ENCODE results near the gene SIAH2.

SIAH2 gene

DNA sequence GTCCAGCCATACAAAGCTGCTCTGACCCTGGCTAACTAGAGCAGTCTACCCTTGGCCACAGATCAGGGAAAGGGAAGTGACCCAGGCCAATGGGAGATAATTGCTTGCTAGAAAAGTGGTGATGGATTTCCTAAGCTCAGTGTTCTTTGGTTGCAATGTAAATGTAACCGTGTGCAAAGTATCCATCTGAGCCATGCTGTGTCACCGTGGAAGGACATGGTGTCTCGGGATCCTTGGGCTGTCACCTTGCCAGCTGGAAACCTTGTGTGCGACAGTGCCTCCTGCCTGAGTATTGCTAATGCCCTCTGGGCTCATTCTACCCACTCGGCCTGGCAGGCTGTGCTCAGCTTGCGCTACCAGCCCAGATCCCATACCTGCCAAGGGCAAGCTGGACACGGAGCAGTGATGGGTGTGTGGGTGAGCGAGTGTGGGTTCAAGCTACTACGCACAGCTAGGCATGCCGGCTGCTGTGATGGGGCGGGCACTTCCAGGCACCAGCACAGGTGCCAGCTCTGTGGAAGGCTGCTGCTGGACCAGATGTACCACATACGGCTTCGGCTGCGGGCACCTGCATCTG lies 10.7 kb upstream of the SIAH2 start:
- no peak for DNase-seq

DNA sequence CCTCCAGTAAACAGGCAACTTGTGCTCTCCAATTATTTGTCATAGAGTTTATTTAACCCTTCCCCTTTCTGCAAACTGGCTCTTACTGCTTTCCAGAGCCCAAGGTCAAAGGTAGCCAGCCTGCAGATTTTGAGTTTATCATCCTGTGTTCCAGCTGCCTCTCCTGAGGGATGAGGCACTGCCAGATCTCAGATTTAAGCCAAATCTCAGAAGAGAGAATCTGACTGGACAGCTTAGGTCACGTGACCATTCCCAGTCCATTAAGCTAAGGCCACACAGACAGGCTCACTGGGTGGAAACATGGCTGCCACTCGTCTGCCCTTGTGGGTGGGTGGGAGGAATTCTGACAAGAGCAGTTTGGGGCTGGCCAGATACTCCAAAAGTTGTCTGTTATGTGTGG lies 8.6 kb upstream of the SIAH2 start:
- DNase-seq, result no peak

DNA sequence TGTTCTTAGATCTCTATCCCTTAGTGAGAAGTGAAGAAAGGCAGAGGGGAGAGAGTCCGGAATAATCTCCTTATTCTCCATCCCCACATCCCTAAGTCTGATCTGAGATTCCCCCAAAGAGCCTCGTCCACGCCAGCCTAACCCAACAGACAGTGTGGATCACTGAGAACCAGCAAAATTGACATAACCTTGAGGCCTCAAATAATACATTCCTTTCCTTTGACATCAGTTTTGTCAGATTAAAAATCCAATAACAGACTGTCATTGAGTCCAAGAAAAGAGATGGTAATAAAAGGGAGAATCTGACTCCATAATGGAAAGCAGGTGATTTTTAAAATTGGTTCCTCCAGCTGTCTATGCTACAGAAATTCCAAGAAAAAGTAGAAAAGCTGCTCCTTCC lies 7.7 kb upstream of the SIAH2 start:
- DNase-seq, result no peak

DNA sequence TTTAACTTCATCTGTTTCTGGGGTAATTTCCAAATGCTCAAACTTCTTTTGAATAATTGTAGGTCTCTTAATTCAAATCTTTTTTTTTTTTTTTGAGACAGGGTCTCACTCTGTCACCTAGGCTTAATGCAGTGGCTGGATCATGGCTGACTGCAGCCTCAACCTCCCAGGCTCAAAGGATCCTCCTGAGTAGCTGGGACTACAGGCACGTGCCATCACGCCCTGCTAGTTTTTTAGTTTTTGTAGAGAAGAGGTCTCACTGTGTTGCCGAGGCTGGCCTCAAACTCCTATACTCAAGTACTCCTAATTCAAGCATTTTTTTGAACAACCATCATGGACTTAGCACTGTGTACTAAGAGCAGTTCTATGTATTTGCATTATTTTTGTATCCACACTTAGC lies 3.8 kb upstream of the SIAH2 start:
- no peak for DNase-seq

DNA sequence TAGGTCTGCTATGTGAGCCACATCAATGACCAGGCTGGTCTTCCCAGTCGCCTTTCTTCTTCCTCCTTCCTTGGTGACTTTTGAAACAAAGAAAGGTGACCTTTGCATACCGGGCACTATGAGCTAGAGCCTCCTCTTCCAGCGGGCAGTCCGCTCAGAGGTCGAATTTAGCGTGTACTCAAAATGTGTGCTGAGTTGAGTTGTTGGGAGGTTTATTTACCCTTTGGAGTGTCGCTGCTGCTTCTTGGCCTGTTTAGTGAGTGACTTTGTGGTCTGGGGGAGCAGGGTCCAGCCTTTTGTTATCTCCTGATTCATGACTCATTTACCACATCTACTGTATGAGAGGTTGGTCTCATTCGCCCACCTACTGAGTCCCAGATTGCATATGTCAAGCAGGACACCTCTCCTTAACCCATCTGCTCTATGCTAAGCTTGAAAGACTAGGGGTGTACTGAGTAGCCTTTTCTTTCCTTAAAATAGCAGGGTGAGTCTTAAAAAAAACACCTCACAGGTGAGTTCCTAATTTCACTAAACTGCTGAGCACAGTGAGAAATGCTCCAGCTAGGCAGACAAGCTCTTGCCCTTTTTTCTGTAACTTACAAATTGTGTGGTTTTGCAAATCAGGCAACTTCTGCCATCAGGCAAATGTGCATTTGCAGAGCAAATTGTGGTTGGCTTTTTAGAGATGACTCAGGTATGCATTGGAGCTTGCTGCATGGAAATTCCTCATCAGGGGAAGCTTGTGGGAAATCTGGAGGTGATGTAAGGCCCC lies 3.2 kb upstream of the SIAH2 start:
- DNase-seq, result no peak

DNA sequence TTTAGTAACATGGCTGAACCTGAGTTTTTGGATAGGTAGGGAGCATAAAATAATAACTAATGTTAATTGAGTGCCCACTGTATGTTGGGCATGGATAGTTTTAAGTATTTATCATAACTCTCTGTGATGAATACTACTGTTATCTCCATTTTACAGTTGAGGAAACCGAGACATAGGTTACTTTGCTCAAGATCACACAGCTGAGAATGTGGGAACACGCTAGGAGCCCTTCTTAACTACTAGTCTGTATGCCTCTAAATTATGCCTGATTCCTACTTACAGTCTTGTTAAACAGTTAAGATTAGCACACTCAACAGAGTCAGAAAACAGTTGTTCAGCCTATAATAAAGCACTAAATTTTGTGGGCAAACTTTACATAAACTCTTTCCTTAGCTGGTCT lies 2.0 kb upstream of the SIAH2 start:
- DNase-seq, result no peak

DNA sequence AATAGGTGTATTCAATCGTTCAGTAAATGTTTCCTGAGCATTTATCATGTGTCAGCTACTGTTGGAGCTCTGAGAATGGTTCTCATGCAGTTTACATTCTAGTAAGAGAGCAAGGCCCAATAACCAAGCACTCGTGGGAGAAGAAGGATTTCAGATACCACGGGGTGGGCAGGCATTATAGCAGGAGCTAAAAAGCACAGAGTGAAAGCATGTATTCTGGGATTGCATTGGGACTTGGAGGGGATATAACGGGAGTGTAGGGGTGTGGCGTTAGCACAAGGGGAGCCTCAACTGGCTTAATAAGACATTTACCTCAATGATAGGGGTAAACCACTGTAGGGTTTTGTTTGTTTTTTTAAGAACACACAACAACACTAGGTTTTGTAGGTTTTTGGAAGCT lies 1.6 kb upstream of the SIAH2 start:
- DNase-seq, result no peak

DNA sequence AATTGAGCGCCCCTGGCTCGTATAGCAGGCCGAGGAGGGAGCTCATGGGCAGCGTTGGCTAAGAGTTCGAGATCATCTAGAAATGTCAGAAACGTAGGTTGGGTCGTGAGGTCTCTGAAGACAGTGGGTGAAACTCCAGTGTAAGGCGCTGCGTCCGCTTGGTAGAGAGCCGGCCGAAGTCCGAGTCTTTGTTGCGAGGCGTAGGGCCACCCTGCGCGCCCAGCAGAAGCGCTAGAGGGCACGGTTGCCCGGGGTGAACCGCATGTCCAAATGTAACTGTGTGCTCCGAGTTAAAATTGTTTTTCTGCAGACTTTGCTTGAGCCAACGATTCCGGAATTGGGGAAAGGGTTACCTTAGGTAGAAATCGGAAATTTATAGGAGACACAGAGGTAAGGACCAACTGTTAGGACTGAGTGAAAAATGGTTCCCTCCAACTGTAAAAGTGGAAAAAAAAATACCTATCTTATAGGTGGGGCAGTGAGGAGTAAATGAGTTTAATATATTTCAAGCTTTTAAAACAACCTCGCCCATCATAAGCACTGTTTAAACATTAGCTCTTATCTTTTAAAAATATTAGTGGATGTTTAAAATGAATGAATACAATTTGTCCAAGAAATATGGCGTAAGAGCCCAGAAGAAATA lies 993 bp upstream of the SIAH2 start:
- no peak for DNase-seq

DNA sequence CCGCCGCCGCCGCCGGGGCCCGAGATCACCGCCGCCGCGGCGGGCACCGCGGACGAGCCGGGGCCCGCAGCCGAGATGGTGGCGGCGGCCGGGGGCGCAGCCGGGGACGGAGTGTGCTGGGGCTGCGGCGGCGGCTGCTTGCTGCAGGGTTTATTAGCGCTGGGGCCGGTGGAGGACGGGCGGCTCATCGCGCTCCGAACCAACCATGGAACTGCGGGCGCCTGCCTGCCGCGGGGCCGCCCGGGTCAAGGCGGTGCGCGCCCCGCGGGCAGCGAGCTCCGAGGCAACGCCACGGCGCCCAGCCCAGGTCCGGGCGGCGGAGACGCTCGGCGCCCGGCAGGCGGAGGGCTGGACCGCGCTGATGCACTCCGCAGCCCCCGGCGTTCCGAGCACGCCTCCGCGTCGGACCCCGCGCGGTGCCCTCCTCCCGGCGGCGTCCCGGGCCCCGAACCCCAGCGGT lies 277 bp downstream of the SIAH2 start:
- DNase-seq, result no peak

DNA sequence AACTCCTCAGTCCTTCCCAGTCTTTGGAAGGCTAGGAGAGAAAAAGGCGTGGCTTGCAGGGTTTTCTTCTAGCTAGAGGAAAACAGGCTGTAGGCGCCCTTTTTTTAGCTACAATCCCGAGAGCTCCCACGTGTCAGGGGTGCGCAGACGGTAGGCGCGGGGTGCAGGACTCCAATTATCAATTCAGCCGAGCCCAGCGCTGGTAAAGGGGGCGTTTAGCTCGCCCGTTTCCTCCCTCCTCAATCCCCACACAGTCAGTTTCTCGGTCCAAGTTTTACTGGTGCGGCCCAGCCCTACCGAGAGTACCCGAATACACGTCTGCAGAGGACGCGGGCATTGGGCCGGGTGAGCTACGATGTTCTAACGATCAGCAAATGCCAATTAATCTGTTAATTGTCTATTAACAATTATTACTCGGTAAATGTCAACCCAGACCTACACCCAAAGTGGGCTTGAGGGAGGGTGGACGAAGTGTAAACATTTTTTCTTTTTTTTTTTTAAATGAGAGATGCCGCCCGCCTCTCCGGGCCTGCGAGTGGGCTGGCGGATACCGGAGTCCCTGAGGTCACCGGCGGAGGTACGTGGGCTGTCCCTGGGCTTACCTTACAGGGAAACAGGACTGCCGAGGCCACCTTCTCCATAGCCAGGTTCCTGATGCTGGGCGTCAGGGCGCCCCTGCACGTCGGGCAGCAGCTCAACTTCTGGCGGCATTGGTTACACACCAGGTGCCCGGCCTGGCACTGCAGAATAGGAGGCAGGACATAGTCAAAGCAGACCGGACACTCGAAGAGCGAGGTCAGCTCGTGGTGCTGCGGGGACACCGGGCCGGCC lies 923 bp downstream of the SIAH2 start:
- DNase-seq, result peak; percentile 16

DNA sequence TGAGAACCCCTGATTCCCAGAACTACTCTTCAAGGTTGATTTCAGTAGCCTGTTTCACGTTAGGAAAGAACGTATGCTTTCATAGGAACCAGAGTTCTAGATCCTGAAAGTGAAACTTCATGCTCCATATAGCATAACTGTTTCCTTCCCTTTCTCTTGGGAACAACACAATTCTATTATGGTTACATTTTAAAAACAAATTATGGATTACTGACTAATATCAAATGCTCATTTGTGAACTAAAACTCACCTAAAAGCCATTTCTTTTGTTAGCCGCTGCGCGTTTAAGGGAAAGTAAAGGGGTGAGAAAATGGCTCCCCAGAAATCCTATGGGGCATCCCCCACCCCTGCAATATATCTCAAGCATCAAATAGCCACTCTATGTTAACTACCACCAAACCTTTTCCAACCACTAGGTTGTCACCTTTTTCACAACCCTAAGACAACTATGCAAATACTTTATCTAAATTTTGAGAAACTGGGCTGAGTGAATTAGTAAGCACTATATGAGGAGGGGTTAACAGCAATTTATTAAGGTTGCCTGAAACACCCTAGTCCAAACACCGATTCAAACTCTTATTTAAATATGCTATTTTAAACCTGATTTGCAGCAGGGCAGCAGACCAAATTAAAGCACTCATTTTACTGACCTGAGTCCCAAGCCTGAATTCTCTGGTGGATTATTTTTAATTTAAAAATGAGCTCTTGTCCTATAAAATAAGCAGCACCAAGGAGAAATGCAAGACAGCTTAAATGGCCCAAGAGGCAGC lies 2.4 kb downstream of the SIAH2 start:
- DNase-seq, result peak; percentile 32

DNA sequence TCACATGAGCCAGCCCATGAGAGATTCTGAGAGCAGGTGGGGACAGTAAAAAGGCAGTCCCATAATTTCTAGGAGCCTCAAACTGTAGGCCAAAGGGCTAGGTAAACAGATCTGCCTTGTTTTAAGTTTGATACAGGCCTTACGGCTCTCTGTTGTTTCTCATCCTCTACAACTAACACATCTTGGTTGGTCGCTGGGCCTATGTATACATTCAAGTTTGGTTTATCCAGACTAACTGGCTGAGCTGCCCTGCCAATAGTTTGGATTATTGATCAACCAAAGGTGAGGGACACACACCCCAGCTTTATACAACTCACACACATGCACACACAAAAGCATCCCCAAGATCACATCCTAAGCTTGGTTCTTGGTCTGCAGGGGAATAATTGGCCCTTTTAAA lies 3.0 kb downstream of the SIAH2 start:
- DNase-seq, result no peak

DNA sequence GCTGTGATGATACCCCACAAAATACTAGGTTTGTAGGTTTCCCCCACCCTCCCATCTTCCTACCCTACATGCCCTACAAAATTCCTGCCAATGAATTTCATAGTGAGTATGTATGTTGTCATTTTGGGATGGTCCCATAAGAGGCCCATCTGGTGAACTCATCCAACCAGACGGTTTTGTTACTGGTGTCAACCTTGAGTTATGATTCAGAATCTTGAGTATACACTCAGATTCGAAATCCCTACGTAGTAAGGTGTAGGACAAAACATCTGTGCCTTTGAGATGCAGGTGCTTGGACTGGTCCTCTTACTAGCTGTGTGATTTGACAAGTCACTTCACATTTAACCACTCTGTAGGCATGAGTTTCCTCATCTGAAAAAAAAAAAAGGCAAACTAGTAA lies 3.6 kb downstream of the SIAH2 start:
- no peak for DNase-seq

DNA sequence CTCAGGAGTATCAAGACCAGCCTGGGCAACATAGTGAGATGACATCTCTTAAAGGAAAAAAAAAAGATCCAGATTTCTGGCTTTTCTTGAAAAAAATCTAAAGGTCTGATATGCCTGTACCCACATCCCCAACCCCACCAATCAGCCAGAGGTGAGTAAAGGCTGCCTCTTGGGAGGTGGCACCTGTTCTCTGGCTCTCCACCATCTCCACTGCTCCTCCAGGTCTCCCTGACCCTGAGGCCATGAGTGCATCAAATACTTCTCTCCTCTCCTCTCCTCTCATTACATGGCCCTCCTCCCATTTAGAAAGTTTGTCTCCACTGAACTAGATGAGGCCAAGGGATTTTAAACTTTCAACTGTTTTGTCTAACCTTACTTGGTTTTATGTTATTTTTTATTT lies 5.2 kb downstream of the SIAH2 start:
- DNase-seq, result no peak

DNA sequence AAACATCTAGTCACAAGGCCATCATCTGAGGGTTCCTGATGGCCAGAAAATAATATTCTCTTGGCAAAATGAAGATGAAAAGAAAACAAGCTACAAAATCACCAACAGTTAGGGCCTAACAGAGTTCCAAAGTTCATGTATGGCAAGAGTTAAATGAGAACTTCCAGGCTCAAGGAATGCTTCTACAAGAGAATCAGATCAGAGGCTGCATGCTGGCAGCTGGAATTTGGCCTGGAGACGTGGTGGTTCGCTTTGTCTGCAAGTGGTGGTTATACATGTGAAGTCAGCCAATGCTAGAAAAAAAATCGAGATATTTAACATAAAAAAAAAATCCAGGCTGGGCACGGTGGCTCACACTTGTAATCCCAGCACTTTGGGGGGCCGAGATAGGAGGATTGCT lies 5.6 kb downstream of the SIAH2 start:
- DNase-seq, result no peak

DNA sequence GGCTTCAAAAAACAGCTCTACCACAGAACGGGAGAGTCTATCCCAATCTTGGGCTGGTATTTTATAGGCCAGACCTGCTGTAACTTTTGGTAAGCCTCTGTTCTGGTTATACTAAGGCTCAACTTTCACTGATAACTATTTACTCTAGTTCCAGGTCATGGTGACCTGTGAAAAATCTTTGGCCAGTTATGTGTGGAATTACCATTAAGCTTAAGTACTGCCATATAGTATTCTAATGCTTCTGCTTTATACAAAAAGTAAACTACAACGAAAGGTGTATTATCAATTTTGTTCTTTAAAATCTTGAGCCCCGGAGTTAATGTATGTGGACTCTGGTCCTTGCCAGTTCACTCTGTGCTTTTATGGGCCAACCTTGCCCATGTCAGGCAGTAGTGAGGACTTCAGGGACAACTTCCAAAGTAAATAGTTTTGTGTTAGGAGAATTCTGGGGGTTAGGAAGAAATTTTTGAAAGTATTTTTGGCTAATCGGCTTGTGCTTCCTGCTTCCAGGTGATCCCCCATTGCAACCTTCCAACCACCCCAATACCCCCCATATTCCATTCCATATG lies 6.4 kb downstream of the SIAH2 start:
- no peak for DNase-seq

DNA sequence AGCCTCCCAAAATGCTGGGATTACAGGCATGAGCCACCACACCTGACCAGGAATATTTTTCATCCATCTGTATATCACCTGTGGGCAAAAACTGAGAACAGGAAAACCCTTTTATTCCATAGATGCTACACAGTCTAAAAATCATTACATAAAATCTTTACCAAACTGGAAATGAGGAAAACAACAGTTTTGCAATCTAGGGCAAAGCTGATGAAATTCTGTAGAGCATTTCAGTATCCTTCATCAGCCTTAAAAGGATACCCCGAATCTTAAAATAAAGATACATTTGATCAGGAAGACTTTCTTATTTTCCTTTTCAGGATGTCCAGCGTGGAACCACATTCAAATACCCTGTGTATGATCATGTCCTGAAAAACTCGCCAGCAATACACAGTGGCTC lies 7.1 kb downstream of the SIAH2 start:
- DNase-seq, result no peak

DNA sequence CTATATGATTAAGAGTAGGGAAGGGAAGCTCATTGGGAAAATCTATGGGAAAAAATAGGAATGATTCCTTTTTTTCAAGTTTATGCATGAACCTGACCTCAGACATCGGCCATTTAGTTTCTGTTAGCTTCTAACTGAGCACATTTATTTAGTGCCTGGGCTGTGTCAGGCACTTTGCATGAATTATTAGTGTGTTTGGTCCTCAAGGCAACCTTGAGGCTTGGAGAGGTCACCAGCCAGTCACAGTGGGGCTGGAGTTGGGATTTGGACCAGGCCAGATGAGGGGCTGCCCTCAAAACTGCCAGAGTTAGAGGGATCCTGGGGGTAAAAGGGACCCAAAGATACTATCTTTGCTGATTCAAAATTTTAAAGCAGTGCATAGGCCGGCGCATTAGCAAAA lies 8.1 kb downstream of the SIAH2 start:
- DNase-seq, result no peak

DNA sequence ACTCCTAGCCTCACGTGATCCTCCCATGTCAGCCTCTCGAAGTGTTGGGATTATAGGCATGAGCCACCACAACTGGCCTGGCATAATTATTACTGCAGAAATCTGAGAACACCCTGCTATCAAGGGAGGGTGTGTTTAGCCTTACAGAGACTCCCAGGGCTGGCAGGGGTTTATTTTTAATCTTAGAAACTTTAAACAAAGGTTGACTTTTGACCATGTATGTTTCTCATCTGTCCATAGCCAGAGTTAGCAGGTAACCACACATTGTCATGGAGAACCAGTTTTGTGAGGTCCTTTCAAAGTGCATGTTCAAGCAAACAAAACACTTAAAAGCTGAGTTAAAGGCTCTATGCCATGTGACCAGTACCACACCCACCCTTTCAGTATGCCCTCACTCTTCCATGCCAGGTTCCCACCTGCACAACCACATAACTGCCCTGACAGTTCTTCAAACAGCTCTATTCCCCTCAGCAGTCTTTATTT lies 11.1 kb downstream of the SIAH2 start:
- DNase-seq, result no peak

DNA sequence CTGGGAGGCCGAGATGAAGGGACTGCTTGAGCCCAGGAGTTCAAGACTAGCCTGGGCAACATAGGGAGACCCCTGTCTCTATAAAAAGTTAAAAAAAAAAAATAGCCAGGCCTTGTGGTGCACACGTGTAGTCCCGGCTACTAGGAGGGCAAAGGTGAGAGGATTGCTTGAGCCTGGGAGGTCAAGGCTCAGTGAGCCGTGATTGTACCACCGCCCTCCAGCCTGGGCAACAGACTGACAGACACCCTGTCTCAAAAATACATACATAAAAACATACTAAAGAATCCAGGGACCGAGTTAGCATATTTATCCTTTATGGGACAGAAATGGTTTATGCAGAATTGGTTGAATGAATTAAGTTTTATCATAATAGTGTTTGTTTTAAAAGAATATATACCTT lies 13.7 kb downstream of the SIAH2 start:
- no peak for DNase-seq

DNA sequence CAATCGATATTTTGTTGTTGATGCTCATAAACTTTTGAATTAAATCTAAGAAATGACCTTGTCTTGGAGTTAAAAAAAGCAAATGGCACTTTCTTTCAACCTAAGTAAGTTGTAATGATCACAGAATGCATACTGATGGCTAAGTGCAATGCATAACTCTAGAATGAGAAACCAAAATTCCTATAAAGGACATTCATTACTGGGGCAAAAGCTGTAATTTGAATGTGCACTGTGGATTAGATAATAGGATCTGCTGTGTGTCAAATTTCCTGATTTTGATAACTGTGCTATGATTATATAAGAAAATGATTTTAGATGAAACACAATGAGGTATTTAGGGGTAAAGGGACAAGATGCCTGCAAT lies 14.3 kb downstream of the SIAH2 start:
- no peak for DNase-seq
